ENCODE results near the gene MRPL40. TPM values are rescaled to one million over a fixed set of nuclear protein-coding genes. Genes with fewer than 3 reads are reported as not detected.

The MRPL40 gene
- total and polyA plus RNA-seq, 2 of the 13 experiments (the other 11 are each of a cell fraction or from before 2014, with no cell fraction given) = 42.7 to 79.7 TPM

GRCh38 chr22:19464546-19464945 lies 32.2 kb downstream of the MRPL40 start (continued):
- TF ChIP-seq, protein P1, sequence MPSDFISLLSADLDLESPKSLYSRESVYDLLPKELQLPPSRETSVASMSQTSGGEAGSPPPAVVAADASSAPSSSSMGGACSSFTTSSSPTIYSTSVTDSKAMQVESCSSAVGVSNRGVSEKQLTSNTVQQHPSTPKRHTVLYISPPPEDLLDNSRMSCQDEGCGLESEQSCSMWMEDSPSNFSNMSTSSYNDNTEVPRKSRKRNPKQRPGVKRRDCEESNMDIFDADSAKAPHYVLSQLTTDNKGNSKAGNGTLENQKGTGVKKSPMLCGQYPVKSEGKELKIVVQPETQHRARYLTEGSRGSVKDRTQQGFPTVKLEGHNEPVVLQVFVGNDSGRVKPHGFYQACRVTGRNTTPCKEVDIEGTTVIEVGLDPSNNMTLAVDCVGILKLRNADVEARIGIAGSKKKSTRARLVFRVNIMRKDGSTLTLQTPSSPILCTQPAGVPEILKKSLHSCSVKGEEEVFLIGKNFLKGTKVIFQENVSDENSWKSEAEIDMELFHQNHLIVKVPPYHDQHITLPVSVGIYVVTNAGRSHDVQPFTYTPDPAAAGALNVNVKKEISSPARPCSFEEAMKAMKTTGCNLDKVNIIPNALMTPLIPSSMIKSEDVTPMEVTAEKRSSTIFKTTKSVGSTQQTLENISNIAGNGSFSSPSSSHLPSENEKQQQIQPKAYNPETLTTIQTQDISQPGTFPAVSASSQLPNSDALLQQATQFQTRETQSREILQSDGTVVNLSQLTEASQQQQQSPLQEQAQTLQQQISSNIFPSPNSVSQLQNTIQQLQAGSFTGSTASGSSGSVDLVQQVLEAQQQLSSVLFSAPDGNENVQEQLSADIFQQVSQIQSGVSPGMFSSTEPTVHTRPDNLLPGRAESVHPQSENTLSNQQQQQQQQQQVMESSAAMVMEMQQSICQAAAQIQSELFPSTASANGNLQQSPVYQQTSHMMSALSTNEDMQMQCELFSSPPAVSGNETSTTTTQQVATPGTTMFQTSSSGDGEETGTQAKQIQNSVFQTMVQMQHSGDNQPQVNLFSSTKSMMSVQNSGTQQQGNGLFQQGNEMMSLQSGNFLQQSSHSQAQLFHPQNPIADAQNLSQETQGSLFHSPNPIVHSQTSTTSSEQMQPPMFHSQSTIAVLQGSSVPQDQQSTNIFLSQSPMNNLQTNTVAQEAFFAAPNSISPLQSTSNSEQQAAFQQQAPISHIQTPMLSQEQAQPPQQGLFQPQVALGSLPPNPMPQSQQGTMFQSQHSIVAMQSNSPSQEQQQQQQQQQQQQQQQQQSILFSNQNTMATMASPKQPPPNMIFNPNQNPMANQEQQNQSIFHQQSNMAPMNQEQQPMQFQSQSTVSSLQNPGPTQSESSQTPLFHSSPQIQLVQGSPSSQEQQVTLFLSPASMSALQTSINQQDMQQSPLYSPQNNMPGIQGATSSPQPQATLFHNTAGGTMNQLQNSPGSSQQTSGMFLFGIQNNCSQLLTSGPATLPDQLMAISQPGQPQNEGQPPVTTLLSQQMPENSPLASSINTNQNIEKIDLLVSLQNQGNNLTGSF (CRISPR knock-in tag; IDR thresholded peaks at IDR 0.05) = no peak
- TF ChIP-seq, protein P2, sequence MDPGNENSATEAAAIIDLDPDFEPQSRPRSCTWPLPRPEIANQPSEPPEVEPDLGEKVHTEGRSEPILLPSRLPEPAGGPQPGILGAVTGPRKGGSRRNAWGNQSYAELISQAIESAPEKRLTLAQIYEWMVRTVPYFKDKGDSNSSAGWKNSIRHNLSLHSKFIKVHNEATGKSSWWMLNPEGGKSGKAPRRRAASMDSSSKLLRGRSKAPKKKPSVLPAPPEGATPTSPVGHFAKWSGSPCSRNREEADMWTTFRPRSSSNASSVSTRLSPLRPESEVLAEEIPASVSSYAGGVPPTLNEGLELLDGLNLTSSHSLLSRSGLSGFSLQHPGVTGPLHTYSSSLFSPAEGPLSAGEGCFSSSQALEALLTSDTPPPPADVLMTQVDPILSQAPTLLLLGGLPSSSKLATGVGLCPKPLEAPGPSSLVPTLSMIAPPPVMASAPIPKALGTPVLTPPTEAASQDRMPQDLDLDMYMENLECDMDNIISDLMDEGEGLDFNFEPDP (CRISPR knock-in tag; conservative IDR thresholded peaks at IDR 0.05) = no peak
- TF ChIP-seq ZNF263 (CRISPR knock-in tag; IDR thresholded peaks at IDR 0.05) = no peak
- TF ChIP-seq TCF7 (IDR thresholded peaks at IDR 0.05; ENCODE audit: low read depth) = no peak
- TF ChIP-seq KDM1A (CRISPR knock-in tag; IDR thresholded peaks at IDR 0.05) = no peak
- TF ChIP-seq REXO4 (CRISPR knock-in tag; IDR thresholded peaks at IDR 0.05; ENCODE audit: borderline replicate concordance) = no peak

DNA sequence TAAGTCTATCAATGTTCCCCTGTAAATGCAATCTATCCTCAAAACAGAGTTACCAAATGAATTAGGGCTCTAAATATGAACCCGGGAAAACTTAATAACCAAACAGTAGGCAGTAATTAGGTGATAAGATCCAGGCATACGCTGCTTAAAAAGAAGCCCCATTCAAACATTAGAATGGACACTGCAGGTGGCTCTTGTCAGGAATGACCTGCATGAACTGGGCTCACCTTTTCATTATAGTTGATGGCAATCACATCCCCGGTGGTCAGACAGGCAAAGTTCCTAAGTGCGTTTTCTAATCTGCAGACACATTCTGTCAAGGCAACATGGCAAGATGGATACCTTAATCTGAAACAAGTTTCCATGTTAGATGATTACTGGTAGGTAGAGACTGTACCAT lies 32.6 kb downstream of the MRPL40 start:
- 98% methylated on average over 4 of the region's 4 CpGs for WGBS (ENCODE audit: low lambda C conversion rate)
- no TSS peak for BruUV-seq (replicated peaks)
- Histone ChIP-seq H3K27me3 (ENCODE audit: control insufficient read depth in 1 of 2, insufficient read depth in 2 of 2, low read length in 2 of 2) (no peaks in the 10 kb centered on the region), H2AFZ (ENCODE audit: low read length) (no peak overlapping the region), H3K36me3 (replicated peaks in 1 of 2; ENCODE audit: control insufficient read depth in 1 of 2, insufficient read depth in 2 of 2, low read length in 2 of 2) (peaks cover 29 to 68% of the 10 kb centered on the region in 2 experiments; a peak in 4 of 5 replicates), H3K79me2 (ENCODE audit: insufficient read depth, low read length) (no peaks in the 10 kb centered on the region), H3K9me3 (ENCODE audit: low read length) (no peaks in the 10 kb centered on the region), H3K4me3 (replicated peaks in 1 of 3; ENCODE audit: insufficient read depth in 1 of 3, low read depth in 2 of 3, low read length in 3 of 3) (no peak overlapping the region), H3K4me1 (ENCODE audit: insufficient read depth, low read length) (no peaks in the 10 kb centered on the region), H3K9ac (ENCODE audit: insufficient read depth, low read depth, low read length) (no peak overlapping the region), H4K20me1 (ENCODE audit: insufficient read depth, low read length) (no peaks in the 10 kb centered on the region), H3K27ac (ENCODE audit: extremely low read length, insufficient read depth, low read length) (no peak overlapping the region), H3K4me2 (ENCODE audit: low read depth, low read length) (no peak overlapping the region)
- in situ Hi-C loops (cut with HindIII; ENCODE audit: extremely low pct_ligation_motif_present, low pct_unique_long_range_greater_than_20kb) (no loop called here), intact Hi-C loops (cut with micrococcal nuclease; ENCODE audit: unreplicated experiment) (no loop called here)
- ATAC-seq (no peak), DNase-seq (ENCODE audit: low spot score) (no peak), FAIRE-seq (no peak)
- POLR2A ChIA-PET = no interaction called here
- CTCF ChIA-PET (ENCODE audit: low intra/inter-chr PET ratio, low total read pairs) = no interaction called here
- no peak for TF ChIP-seq BORCS8-MEF2B (CRISPR knock-in tag; IDR thresholded peaks at IDR 0.05)
- TF ChIP-seq ZMYM4 (CRISPR knock-in tag; IDR thresholded peaks at IDR 0.05) = no peak
- TF ChIP-seq SIN3A (IDR thresholded peaks at IDR 0.05; ENCODE audit: borderline replicate concordance, low read depth, low read length) = no peak
- TF ChIP-seq GLI4 (CRISPR knock-in tag; IDR thresholded peaks at IDR 0.05; ENCODE audit: borderline replicate concordance) = no peak
- TF ChIP-seq ASH2L (IDR thresholded peaks at IDR 0.05; ENCODE audit: insufficient read length, low read depth, low read length) = no peak
- no peak for TF ChIP-seq SRF (IDR thresholded peaks at IDR 0.05; ENCODE audit: low read depth, low read length)
- no peak for TF ChIP-seq RFX1 (IDR thresholded peaks at IDR 0.05)
- TF ChIP-seq YY1 (IDR thresholded peaks at IDR 0.05; ENCODE audit: insufficient read depth, insufficient replicate concordance, low read depth, low read length) = no peak
- no peak for TF ChIP-seq DR1 (CRISPR knock-in tag; IDR thresholded peaks at IDR 0.05)
- TF ChIP-seq AHR (CRISPR knock-in tag; IDR thresholded peaks at IDR 0.05) = no peak
- no peak for TF ChIP-seq ZNF75D (CRISPR knock-in tag; IDR thresholded peaks at IDR 0.05; ENCODE audit: borderline replicate concordance)
